GM23338 (cell line): Measurements from ENCODE around the gene PARP2. TPM values are rescaled to one million over a fixed set of nuclear protein-coding genes. Genes with fewer than 3 reads are reported as not detected.

Source experiments
- ATAC-seq: fragments of 200-7000 bp; cut with Tn5 transposase; 3 replicates; pipeline ENCODE4 v1.9.1; 2020
- DNase-seq: peaks from one replicate; pipeline ENCODE4 v3.0.0-alpha.2; 2015; ENCODE audit warnings: low spot score
- H2AFZ ChIP-seq: fragments of 200-600 bp; sonication (generic); 2 replicates; pipeline ENCODE4 v1.8.0; 2016; ENCODE audit warnings: antibody characterized with exemption, mild to moderate bottlenecking, moderate library complexity
- H3F3A ChIP-seq: fragments of 200-600 bp; sonication (generic); replicated peaks from 2 replicates; pipeline ENCODE4 v1.8.0; 2017; ENCODE audit warnings: antibody characterized with exemption, mixed run types, low read depth
- H3K27ac ChIP-seq: fragments of 200-600 bp; sonication (generic); 2 replicates; pipeline ENCODE4 v1.6.1; 2016; ENCODE audit warnings: low read depth
- H3K27me3 ChIP-seq: fragments of 200-600 bp; sonication (generic); 2 replicates; pipeline ENCODE4 v1.8.0; 2016; ENCODE audit warnings: mild to moderate bottlenecking, mixed run types, moderate library complexity; ENCODE audit not compliant: insufficient read depth
- H3K36me3 ChIP-seq: fragments of 200-600 bp; sonication (generic); 2 replicates; pipeline ENCODE4 v1.8.0; 2016; ENCODE audit warnings: mild to moderate bottlenecking; ENCODE audit not compliant: insufficient read depth
- H3K4me1 ChIP-seq: fragments of 200-600 bp; sonication (generic); 2 replicates; pipeline ENCODE4 v1.8.0; 2016; ENCODE audit warnings: mild to moderate bottlenecking, moderate library complexity; ENCODE audit not compliant: insufficient read depth
- H3K4me2 ChIP-seq: fragments of 200-600 bp; sonication (generic); 2 replicates; pipeline ENCODE4 v1.7.1; 2017; ENCODE audit warnings: mixed run types
- H3K4me3 ChIP-seq: fragments of 200-600 bp; sonication (generic); 2 replicates; pipeline ENCODE4 v1.6.1; 2016; ENCODE audit warnings: mixed run types
- H3K79me2 ChIP-seq: fragments of 200-600 bp; sonication (generic); replicated peaks from 2 replicates; pipeline ENCODE4 v1.8.0; 2017; ENCODE audit warnings: mild to moderate bottlenecking; ENCODE audit not compliant: insufficient read depth
- H3K9me2 ChIP-seq: fragments of 200-600 bp; sonication (generic); 2 replicates; pipeline ENCODE4 v1.8.0; 2017; ENCODE audit not compliant: insufficient read depth
- H4K20me1 ChIP-seq: fragments of 200-600 bp; sonication (generic); replicated peaks from 2 replicates; pipeline ENCODE4 v1.8.0; 2017; ENCODE audit warnings: mild to moderate bottlenecking; ENCODE audit not compliant: insufficient read depth
- H3K27ac Mint-ChIP-seq: 2 replicates; pipeline ENCODE4 v1.8.0; 2020; ENCODE audit warnings: inconsistent platforms, mild to moderate bottlenecking, moderate library complexity, mixed read lengths
- H3K27me3 Mint-ChIP-seq: 3 replicates; pipeline ENCODE4 v1.8.0; 2022; ENCODE audit warnings: low read depth, mild to moderate bottlenecking, moderate library complexity, mixed read lengths, inconsistent platforms; ENCODE audit not compliant: insufficient read depth, poor library complexity
- H3K36me3 Mint-ChIP-seq: 3 replicates; pipeline ENCODE4 v1.8.0; 2021; ENCODE audit warnings: low read depth, mild to moderate bottlenecking, inconsistent platforms, moderate library complexity, mixed read lengths
- H3K4me1 Mint-ChIP-seq: 3 replicates; pipeline ENCODE4 v1.8.0; 2020; ENCODE audit warnings: mild to moderate bottlenecking, inconsistent platforms, mixed read lengths
- H3K4me3 Mint-ChIP-seq: 3 replicates; pipeline ENCODE4 v1.8.0; 2021; ENCODE audit warnings: moderate library complexity, mild to moderate bottlenecking, inconsistent platforms, mixed read lengths
- H3K9me3 Mint-ChIP-seq: 3 replicates; pipeline ENCODE4 v1.8.0; 2020; ENCODE audit warnings: moderate library complexity, mild to moderate bottlenecking, inconsistent platforms, mixed read lengths
- CTCF ChIP-seq, 2 experiments: fragments of 200-600 bp in 1 of 2; sonication (generic) in 1 of 2; conservative IDR thresholded peaks; 2 replicates each; pipeline versions ENCODE4 v1.5.1 to v1.6.1; 2016 to 2017; ENCODE audit warnings: antibody characterized with exemption in 2 of 2, low read depth in 2 of 2, mild to moderate bottlenecking in 2 of 2, moderate library complexity in 1 of 2
- EZH2 ChIP-seq: fragments of 200-600 bp; sonication (generic); IDR thresholded peaks from one replicate; pipeline ENCODE4 v1.8.0; 2017; ENCODE audit warnings: antibody characterized with exemption, mild to moderate bottlenecking, low read depth; ENCODE audit not compliant: unreplicated experiment
- EZH2phosphoT487 ChIP-seq: fragments of 200-600 bp; sonication (generic); IDR thresholded peaks from one replicate; pipeline ENCODE4 v1.8.1; 2018; ENCODE audit warnings: antibody characterized with exemption; ENCODE audit not compliant: unreplicated experiment
- POLR2AphosphoS5 ChIP-seq: IDR thresholded peaks from 2 replicates; pipeline ENCODE4 v1.6.1; 2016; ENCODE audit warnings: antibody characterized with exemption, low read depth
- ZNF462 ChIP-seq: fragments of 250-450 bp; sonication (Bioruptor Pico); IDR thresholded peaks from 2 replicates; pipeline ENCODE4 v1.5.0; 2020; ENCODE audit warnings: mild to moderate bottlenecking, moderate library complexity
- polyA plus RNA-seq: library from polyadenylated mRNA; unstranded; fragments of >200 nt; fragmentation: Nextera tagmentation; extraction: Ambion mirVana; gene quantifications from 2 replicates; pipeline ENCODE4 v1.2.1, GENCODE V29; 2016
- total RNA-seq: library from RNA; depleted of rRNA; stranded (reverse); fragments of >200 nt; shearing (Covaris generic); gene quantifications from 2 replicates; pipeline ENCODE4 v1.2.3, GENCODE V29; 2014

The PARP2 gene
- total and polyA plus RNA-seq, 2 experiments from 2014 or later, result 27.8 to 42.7 TPM

- H3K9me2 ChIP-seq, result no peaks in the 10 kb centered on the region
- ATAC-seq, result no peak
- Mint-ChIP-seq H3K4me1 (no peaks in the 10 kb centered on the region), H3K27ac (no peak overlapping the region), H3K9me3 (no peaks in the 10 kb centered on the region), H3K27me3 (no peaks in the 10 kb centered on the region), H3K36me3 (peaks cover 52% of the 10 kb centered on the region), H3K4me3 (no peak overlapping the region)
- H3K27ac ChIP-seq, result no peak overlapping the region
- peaks cover 32% of the 10 kb centered on the region for H3K36me3 ChIP-seq
- no peaks in the 10 kb centered on the region for H3K27me3 ChIP-seq
- no peaks in the 10 kb centered on the region for H3K4me1 ChIP-seq
- no peak for DNase-seq
- no peak for TF ChIP-seq POLR2AphosphoS5
- TF ChIP-seq ZNF462 (CRISPR knock-in tag), result no peak
- TF ChIP-seq EZH2, result no peak
- TF ChIP-seq CTCF (conservative IDR thresholded peaks at IDR 0.05; ENCODE audit: low read depth in 2 of 2), result no peak
- no peak overlapping the region for H3K4me2 ChIP-seq
- no peaks in the 10 kb centered on the region for H3F3A ChIP-seq
- no peak overlapping the region for H2AFZ ChIP-seq
- H4K20me1 ChIP-seq, result 0 out of 2 replicates have a peak, but pooled peaks cover 3% of the 10 kb centered on the region
- H3K79me2 ChIP-seq, result no peaks in the 10 kb centered on the region
- no peak overlapping the region for H3K4me3 ChIP-seq
Measured at GRCh38 chr14:20294636-20295035, 48.8 kb upstream of the PARP2 start.

- H4K20me1 ChIP-seq, result 0 out of 2 replicates have a peak, but pooled peaks cover 3% of the 10 kb centered on the region
- no peaks in the 10 kb centered on the region for H3K27me3 Mint-ChIP-seq
- peaks cover 32% of the 10 kb centered on the region for H3K36me3 ChIP-seq
- no peaks in the 10 kb centered on the region for H3K9me3 Mint-ChIP-seq
- no peak overlapping the region for H3K27ac Mint-ChIP-seq
- no peak overlapping the region for H3K4me3 Mint-ChIP-seq
- no peak for ATAC-seq
- DNase-seq, result no peak
- H3K4me2 ChIP-seq, result no peak overlapping the region
- H3K27ac ChIP-seq, result no peak overlapping the region
- H3K36me3 Mint-ChIP-seq, result peaks cover 49% of the 10 kb centered on the region
- no peaks in the 10 kb centered on the region for H3K4me1 ChIP-seq
- H3K79me2 ChIP-seq, result no peaks in the 10 kb centered on the region
- H3K4me1 Mint-ChIP-seq, result no peaks in the 10 kb centered on the region
- H3K9me2 ChIP-seq, result no peaks in the 10 kb centered on the region
- H2AFZ ChIP-seq, result no peak overlapping the region
- no peaks in the 10 kb centered on the region for H3F3A ChIP-seq
- no peaks in the 10 kb centered on the region for H3K27me3 ChIP-seq
- H3K4me3 ChIP-seq, result no peak overlapping the region
- no peak for TF ChIP-seq EZH2phosphoT487
Measured at GRCh38 chr14:20295067-20295466, 48.4 kb upstream of the PARP2 start.
